SU-DHL-6 (cell line): ENCODE data around the gene TRIM28.

ENCODE experiments used
- EZH2phosphoT487 ChIP-seq: fragments of 200-600 bp; sonication (generic), shearing (Covaris generic); conservative IDR thresholded peaks from 2 replicates; pipeline ENCODE4 v1.6.1; 2018; ENCODE audit warnings: mild to moderate bottlenecking, antibody characterized with exemption, low read length, moderate library complexity, mixed read lengths
- TF ChIP-seq, protein P1 (sequence below): fragments of 200-600 bp; sonication (generic); IDR thresholded peaks from one replicate; pipeline ENCODE4 v1.5.1; 2017; ENCODE audit warnings: antibody characterized with exemption, mild to moderate bottlenecking, low read length, moderate library complexity; ENCODE audit not compliant: insufficient read depth, poor library complexity, severe bottlenecking

GRCh38 chr19:58560007-58560887, 16.4 kb downstream of the TRIM28 start:
- TF ChIP-seq, protein P1, sequence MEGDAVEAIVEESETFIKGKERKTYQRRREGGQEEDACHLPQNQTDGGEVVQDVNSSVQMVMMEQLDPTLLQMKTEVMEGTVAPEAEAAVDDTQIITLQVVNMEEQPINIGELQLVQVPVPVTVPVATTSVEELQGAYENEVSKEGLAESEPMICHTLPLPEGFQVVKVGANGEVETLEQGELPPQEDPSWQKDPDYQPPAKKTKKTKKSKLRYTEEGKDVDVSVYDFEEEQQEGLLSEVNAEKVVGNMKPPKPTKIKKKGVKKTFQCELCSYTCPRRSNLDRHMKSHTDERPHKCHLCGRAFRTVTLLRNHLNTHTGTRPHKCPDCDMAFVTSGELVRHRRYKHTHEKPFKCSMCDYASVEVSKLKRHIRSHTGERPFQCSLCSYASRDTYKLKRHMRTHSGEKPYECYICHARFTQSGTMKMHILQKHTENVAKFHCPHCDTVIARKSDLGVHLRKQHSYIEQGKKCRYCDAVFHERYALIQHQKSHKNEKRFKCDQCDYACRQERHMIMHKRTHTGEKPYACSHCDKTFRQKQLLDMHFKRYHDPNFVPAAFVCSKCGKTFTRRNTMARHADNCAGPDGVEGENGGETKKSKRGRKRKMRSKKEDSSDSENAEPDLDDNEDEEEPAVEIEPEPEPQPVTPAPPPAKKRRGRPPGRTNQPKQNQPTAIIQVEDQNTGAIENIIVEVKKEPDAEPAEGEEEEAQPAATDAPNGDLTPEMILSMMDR = no peak
- TF ChIP-seq EZH2phosphoT487 = no peak
